Activated CD8-positive, alpha-beta memory T cell treated with anti-CD3 and anti-CD28 coated beads, Interleukin-2, amount 50 U/mL, for 48 hours (primary cell): ENCODE measurements around the gene KLRF2.
"Not testable (repeated sequence)": the region's sequence is repeated elsewhere in the genome, so short reads cannot be mapped to it uniquely, and the experiment has no call there.

ENCODE experiments used
- DNase-seq: peaks from one replicate; pipeline ENCODE4 v3.0.0-alpha.2; 2020

KLRF2 gene

GRCh38 chr12:9881246-9881645, at the start of gene KLRF2:
Gene KLRF2 (plus strand): TSS chr12:9881489. CDS start chr12:9881596, 107 bp downstream.
- no peak for DNase-seq

DNA sequence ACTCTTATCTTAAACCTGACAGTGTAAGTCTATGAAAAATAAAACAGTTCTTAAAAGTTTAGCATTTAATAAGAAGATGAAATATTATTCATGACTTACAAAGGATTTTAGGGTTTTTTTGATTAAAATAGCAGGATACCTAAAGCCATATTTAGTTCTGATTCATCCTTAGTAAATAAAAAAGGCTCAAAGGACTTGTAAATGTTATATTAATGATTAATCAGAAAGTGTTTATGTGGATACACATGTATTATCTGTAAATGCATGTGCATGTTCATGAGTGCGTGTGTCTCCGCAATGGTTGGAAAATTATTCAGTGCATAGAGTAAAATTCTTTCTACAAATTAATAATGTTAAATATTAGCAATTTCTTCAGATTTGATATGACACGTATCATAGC, 49.6 kb upstream of the KLRF2 start:
- no peak for DNase-seq

GRCh38 chr12:9843407-9843806, 37.9 kb upstream of the KLRF2 start:
- no peak for DNase-seq

- no peak for DNase-seq
Measured at GRCh38 chr12:9848899-9849298, 32.4 kb upstream of the KLRF2 start.

GRCh38 chr12:9851050-9851449, 30.2 kb upstream of the KLRF2 start:
- no peak for DNase-seq

GRCh38 chr12:9851927-9852326, 29.4 kb upstream of the KLRF2 start:
- no peak for DNase-seq

GRCh38 chr12:9856151-9856550, 25.1 kb upstream of the KLRF2 start:
- no peak for DNase-seq

DNA sequence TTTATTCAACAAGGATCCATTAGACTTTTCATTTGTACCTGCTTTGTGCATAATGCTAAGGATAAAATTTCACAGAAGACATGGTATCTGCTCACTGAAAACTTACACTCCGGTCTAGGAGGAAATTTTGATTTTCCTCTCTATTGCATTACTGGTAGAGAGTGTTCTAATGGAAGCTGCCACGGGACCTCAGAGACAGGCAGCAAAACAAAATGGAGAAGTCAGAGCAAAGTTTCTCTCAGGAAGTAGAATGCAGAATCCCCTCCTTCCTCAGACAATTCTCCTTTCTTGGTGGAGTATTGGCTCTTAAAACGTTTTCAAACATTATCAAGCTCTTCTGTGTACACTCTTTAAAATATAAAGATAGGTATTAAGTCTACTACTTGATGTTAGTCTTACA, 24.4 kb upstream of the KLRF2 start:
- DNase-seq: no peak

- DNase-seq: no peak
Measured at GRCh38 chr12:9858135-9858534, 23.2 kb upstream of the KLRF2 start.

GRCh38 chr12:9864913-9865675, 16.2 kb upstream of the KLRF2 start:
- DNase-seq: no peak

- DNase-seq: no peak
Measured at GRCh38 chr12:9866860-9867269, 14.4 kb upstream of the KLRF2 start.

GRCh38 chr12:9867531-9867930, 13.8 kb upstream of the KLRF2 start:
- DNase-seq: no peak

GRCh38 chr12:9868311-9868801, 12.9 kb upstream of the KLRF2 start:
- DNase-seq: no peak

GRCh38 chr12:9868951-9869306, 12.4 kb upstream of the KLRF2 start:
- no peak for DNase-seq

GRCh38 chr12:9869307-9870161, 11.8 kb upstream of the KLRF2 start, which contains the start of gene CLEC2B:
Gene CLEC2B (minus strand): TSS chr12:9869354.
- no peak for DNase-seq

DNA sequence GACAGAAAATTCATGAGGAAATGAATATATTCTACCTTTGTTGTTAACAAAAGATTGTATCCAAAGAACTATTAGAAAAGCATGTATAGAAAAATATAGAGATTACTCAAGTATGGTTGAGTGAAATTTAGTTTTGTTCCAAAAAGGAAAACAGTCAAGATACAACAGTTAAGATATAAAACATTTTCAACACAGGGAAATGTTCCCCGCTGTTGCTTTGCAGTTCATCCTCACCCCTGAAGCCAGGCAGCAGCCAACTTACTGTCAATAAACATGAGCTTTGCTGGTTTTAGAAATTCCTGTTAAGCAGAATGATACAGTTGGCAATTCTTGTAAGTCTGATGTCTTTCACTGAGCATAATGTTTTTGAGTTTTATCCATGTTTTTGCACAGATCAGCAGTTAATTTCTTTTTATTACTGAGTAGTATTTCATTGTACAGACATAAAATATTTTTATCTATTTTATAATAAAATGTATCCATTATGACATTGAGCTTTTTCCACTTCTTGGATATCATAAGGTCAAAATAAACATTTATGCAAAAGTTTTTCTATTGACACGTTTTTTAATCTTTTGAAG, 10.9 kb upstream of the KLRF2 start:
- DNase-seq: no peak

DNA sequence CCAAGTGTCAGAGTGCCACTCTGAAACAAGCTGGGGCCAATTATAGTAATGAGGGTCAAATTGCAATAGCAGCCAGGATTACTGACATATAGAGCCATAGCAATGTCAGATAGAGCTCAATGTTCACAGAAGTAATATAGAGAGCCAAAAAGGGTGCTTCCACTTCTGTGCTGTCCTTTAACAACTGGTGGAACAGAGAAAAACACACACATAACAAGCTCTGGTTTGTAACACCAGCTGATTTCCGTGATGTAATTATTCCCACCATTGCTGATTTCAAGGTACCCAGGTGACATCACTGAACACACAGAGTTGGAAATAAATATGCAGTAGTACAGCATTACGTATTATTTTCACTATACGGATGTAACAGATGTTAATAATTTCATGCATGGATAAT, 9.1 kb upstream of the KLRF2 start:
- DNase-seq: no peak

- DNase-seq: no peak
Measured at GRCh38 chr12:9872742-9873141, 8.5 kb upstream of the KLRF2 start.

GRCh38 chr12:9876120-9876519, 5.2 kb upstream of the KLRF2 start:
- DNase-seq: not testable (repeated sequence)

- DNase-seq: no peak
Measured at GRCh38 chr12:9880532-9881078, 684 bp upstream of the KLRF2 start.

DNA sequence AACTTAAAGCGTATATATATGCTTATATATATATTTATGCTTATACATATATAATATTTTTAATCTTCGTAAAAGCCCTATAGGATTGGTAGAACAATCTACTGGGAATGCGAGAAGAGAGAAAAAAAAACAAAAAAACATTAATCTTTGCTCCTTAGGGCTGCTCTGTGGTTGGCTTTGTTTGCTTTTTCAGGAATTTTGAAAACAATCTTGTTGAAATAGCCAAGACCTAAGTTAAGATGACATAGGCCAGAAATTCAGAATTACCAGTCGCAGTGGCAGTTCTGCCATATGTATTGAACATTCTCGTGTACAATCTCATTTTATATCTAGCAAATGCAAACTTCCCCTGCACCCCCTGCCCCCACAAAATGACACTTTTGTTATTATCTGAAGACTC, 699 bp downstream of the KLRF2 start:
- no peak for DNase-seq

- DNase-seq: no peak
Measured at GRCh38 chr12:9883175-9883574, 1.9 kb downstream of the KLRF2 start.

DNA sequence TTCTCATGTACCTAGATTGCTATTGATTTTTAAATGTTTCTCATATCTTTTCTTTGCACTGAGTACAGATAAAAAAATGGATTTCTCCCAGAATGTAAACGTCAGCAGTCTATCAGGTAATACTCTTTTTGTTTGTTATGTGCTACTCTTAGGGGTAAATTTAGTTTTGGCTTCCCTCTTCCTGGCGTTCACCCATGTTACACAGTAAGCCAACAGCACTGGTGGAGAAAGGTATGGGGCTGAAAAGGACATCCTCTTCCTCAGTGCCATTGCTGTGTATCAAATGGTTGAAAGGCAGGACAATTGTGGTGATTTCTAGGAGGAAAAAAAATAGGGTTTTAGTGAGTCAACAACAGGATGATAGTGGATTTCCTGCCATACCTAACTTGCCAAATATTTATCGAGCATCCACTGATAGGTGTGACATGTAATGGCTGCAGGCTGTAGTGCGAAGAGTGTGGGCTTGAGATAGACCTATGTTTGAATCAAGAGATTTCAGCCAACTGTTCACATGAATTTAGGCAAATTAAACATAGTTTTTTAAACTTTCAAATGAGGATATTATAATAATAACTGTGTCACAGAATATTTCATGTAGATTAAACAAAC, 7.5 kb downstream of the KLRF2 start:
- DNase-seq: no peak
